SK-MEL-5 (cell line): ENCODE data around the gene OSBP2. TPM values are rescaled to one million over a fixed set of nuclear protein-coding genes. Genes with fewer than 3 reads are reported as not detected.

Experiments used
- DNase-seq: peaks from one replicate; pipeline ENCODE4 v3.0.0-alpha.2; 2016; ENCODE audit warnings: low read depth, low spot score
- in situ Hi-C: cut with HindIII; loops from 2 replicates; pipeline ENCODE4 v1.10.0; 2016; ENCODE audit warnings: low sequenced_read_pairs, high pct_unique_total_duplicates, low pct_unique_long_range_greater_than_20kb
- total RNA-seq: library from RNA; depleted of rRNA; stranded (reverse); fragments of >200 nt; shearing (Covaris generic); gene quantifications from 2 replicates; pipeline ENCODE4 v1.2.3, GENCODE V29; 2014

OSBP2 gene
- total RNA-seq, 1 experiment from 2014 or later: 1.8 TPM

DNA sequence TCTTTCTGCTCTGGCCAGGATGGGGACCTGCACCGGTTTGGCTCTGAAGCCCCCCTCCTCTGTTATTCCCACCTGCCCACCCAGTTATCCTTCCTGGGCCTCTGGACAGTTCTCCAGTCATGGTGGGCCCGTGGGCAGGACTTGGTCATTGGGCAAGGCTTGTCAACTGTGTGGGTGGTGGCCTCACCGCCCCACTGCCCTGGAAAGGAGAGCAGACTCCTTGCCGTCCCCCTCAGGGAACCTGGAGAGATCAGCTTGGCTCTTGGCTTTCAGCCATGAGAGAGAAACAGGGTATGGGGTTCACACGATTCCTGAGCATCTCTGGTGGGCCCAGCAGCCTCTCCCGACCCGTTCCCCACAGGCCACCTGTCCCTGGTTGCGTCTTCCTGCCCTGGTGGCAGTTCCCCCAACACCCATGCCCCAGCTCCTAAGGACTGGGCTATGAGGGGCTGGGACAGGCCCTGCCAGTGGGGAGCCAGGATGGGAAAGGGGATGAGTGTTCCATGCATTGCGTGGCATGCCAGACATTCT, 181.6 kb downstream of the OSBP2 start:
- in situ Hi-C loops: no loop called here

DNA sequence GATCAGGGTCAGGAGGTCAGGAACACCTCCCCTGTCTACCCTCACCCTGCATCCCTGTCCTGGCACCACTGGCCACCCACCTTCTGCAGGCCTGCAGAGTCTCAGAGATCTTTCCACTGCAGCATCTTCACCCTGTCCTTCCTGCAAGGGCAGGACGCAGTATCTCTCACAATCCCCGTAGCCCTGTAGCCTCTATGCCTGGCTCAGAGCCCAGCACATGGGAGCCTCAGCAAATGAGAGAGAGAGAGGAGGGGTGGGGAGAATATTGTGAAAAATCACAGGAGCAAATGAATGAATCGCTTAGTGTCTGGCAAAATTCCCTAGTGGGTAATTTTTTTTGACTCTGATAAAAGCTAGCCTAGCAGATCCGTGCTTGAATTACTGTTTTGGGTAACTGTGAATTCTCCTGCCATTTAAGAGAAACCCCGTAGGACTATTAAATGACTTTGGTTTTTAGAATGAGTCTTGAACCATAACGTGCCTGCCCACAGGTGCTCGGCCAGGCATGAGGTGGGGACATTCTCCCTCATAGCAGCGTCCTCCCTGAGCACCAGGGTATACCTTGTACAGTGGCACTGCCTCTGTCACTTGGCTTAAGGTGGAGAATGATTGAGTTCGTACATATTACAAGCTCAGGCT, 182.4 kb downstream of the OSBP2 start:
- DNase-seq: peak; percentile 54
- in situ Hi-C loops: no loop called here

More for the DNA sequence above, 181.6 kb downstream of the OSBP2 start:
- DNase-seq: no peak

DNA sequence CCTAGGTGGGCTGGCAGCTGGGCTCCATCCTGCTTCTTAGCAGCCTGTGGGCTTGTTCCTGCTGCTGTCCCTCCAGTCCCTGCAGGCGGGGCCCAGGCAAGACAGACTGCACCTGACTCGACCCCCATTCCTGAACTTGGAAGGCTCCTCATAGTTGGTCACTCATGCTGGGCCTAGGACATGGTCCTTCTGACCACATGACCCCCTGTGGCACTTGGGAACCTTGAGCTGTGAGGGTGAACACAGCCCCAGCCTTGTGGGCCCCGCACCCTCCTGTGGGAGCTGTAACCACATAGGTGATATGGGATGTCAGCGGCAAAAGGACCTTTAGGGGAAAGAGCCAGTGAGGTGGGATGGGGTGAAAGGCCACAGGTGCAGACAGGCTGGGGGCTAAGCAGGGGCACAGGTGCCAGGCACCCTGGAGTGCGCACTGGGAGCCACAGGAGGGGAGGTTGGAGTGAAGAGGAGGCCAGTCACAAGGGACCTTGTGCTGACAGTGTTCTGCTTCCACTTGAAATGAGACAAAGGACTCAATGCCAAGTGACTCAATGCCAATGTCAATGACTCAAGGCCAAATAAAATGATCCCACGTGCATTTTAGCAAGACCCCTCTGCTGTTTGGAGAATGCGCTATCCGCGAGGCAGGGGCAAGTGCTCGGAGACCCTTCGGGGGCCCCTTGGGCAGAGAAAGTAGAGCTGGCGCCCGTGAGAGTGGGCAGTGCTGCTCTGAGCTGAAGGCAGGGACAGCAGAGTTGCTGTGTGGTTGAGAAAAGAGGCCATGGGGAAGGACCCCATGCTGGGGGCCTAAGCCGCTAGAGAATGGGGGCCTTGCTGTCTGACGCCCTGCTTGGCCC, 183.2 kb downstream of the OSBP2 start:
- in situ Hi-C loops: no loop called here
- DNase-seq: no peak

DNA sequence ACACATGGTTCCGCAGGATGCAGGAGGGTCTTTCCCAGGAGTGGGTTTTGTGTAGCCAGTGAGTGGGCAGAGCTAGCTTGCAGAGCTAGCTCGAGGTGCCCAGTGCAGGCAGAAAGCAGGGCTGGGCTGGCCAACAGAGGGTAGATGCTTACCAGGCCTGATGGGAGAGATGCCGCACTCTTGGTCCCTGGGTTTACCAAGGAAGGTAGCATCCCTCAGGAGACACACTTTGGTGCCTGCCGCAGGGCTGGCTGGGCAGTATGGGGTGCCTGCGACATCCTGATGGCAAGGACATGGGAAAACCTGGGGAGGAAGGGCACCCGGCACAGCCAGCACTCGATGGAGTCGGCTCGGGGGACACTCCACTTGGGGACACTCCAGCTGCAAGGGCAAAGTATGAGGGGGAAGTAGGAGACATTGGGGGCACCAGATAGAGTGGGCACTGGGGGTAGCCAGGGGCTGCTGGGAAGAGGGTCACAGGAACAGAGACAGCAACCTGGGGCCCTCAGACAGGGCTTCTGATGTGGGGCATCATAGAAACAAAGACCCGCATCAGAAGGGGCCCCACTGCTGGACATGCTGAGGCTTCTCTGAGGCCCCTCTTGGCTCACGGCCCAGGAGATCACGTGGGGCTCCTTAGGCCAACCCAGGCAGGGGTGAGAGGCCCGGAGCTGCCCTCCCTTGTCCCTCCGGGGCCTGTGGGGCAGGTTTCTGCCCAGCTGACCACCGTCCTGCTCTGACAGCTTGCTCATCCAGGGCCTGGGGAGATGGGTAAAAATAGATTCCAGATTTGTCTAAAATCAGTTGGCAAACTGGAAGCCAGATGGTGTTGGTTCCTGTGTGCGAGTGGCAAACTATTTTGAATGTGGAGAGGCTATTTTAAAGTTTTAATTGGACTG, 184.1 kb downstream of the OSBP2 start:
- in situ Hi-C loops: no loop called here
- no peak for DNase-seq

DNA sequence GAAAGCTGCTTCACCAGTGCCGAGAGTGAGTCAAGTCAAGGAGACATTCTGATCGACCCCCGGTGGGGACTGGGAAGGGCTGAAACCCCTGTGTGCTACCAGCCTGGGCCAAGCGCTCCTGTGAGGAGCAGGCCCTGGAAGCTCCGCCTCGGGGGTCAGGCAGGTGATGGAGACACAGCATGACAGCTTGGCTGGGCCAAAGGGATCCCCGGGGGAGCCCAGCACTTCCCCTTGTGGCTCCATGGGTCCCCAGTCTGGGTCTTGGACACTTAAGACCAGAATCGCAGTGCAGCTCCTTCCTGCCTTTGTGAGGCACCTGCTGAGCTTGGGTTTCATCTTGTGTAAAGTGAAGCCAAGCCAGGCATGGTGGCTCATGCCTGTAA, 184.7 kb downstream of the OSBP2 start:
- DNase-seq: no peak
- in situ Hi-C loops: no loop called here

DNA sequence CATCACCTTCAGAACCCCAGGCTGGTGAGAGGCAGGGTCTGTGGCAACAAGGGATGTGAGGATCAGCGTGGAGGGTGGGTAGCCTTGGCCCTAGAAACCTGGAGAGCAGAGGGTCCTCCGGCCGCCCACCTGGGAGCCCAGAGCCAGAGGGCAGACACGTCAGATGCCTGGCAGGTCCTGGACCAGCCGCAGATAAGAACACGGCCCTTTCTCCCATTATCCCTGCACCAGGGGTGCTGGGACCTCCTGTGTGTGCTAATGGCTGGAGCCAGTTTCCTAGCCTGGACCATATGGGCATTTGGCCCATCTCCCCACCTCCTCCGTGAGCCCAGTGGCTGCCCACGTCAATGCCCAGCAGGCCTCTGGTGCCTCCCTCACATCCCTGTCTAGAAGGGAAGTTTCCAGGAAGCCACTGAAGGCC, 185.5 kb downstream of the OSBP2 start:
- in situ Hi-C loops: no loop called here
- DNase-seq: no peak

DNA sequence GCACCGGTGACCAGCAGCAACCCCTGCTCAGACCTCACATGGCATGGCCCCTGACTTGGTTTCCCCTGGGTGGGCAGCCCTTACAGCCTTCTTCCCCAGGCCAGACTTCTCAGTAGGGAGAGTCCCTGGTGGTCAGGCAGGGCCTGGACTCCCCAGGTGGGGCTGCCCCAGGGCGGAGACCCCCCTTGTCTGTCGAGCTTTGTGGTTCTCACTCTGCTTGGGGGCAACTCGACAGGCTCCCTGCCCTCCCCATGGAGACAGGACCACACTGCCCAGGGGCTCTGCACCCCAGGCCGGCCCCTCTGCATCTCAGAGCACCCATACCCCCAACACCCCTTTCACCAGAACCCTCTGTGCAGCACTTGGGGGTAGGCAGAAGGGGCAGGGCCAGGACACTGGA, 186.2 kb downstream of the OSBP2 start:
- DNase-seq: no peak
- in situ Hi-C loops: no loop called here

DNA sequence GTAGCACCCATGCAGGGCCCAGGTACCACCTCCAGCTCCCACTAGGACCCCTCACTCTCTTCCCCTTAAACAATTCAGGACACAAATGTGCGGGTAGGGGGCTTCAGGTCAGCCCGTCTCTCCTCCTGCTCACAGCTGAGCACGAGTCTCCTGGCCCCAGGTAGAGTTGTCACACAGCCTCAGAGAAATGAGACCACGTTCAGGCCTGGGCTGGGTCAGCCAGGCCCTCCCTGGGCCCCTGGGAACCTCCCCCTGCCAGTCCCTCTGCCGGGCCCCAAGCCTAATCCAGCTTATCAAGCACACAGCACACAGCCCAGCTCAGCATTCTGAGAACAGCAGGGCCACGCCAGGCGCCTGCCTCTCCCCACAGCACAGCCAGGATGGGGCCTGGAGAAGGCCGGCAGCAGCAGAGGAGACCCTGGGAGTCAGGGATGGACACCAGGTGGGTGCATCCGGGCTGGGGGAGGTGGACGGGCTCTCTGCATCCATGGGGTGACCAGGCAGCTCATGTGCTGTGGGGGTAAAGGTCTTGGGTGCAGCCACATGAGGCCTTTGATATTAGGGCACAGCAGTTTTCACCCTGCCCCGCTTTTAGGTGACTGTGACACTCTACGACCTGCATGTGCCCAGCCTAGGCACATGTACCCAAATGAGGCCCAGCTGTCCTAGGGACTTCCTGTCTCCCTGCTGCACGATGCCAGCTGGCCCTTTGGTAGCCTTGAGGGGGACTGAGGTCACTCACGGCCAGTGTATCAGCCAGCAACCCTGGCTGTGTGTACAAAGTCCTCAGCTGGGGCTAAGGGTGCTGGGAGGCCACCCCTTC, 186.9 kb downstream of the OSBP2 start:
- no peak for DNase-seq
- in situ Hi-C loops: no loop called here

DNA sequence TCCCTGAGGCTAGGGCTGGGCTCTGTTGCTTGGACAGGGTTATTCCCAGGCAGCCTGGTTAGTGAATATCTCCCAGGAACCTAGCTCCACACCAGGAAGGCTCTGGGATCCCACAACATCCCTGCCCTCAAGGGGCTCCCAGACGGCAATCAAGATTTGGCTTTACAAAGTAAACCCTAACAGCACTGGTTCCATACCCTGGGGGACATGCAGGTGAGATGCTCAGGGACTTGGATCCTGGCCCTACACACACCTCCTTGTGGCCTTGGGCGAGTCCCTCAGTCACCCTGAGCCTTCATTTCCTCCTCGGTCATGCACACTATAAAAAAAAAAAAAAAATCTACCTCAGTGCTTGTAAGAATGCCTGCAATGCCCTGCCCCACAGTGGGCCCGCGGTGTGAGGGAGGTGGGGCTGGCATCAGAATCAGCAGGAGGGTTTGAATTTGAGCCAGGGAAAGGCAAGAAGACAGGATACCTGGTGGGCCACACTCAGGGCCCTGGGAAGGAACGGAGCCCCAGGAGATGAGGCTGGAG, 187.6 kb downstream of the OSBP2 start:
- in situ Hi-C loops: no loop called here

DNA sequence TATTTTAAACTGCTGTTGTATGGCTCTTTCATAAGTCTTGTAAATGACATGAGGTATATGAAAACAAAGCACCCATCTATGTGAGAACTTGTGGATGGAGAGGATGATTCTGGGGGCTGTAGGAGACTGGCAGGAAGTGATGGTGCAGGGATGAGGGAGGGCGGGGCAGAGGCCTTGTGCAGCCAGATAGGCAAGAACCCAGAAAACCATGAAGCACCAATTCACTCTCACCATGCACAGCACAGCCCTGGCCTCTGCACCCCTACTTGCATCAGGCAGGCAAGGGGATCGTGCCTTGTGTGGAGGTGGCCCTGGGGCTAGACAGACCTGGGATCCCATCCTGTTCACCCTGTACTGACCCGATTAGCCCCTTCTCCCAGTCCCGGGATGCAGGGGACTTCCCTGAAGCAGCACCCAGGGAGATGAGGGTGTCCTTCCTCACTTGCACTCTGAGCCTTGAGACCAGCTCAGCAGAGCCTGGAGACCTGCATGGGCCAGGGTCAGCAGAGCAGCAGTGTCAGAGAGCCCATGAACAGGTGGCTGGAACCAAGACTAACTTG, 188.4 kb downstream of the OSBP2 start:
- DNase-seq: peak; percentile 37
- in situ Hi-C loops: no loop called here

More for the DNA sequence above, 187.6 kb downstream of the OSBP2 start:
- DNase-seq: no peak

DNA sequence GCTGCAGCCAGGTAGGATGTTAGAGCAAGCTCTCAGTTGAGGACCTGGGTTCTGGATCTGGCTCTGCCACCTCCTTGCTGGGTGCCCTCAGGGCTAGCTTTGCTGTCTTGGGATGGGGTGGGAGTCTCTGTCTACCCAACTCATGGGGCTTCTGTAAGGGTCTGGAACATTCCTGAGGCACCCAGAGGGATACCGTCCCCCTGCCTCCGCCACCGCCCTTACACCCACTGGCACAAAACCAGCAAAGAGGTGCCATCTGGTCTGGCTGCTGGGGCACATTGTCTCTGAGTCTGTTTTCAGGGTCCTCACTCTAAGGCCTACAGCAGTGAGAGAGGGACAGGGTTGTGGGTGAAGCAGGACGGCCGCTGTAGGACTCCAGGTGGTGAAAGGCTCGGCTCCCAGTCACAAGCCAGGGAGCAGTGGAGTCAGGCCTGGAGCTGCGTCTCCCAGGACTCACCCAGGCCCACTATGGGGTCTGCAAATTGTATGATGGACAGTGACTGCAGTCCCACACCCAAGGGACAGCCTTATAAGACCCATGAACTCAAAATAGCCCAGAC, 189.0 kb downstream of the OSBP2 start:
- in situ Hi-C loops: no loop called here

DNA sequence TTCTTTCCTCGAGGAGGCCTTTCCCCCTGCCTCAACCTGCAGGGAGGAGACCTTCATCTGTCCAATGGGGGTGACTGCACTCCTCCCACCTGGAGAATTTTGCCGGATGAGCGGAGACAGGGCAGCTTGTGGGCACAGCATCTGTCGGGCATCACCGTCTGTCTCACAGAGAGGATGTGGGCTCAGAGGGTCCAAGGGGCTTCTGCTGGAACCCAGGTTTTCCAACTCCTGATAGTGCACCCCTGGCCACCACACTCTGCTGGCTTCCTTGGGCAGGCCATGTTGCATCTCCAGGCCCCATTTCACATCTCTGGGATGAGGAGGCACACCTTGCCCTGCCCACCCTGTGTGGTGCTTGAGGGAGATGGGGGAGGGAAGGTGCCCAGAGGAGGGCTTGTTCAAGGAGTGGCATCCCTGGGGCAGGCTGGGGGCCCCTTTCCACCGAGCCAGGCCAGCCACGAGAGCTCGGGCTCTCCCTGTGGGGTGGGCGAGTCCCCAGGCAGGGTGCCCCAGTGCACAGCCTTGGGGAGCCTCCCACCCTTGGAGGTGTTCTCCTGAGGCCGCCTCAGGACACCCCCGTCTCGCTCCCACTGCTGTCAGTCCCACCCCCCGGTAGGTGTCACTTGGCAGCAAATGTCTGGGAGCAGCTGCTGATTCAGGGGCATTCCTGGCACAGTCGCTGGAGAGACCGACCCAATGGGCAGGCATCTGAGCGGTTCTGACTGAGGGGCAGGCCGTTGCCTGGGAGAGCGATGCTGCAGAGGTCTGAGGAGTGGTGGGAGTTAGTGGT, 189.7 kb downstream of the OSBP2 start:
- in situ Hi-C loops: no loop called here
- no peak for DNase-seq

More for the DNA sequence above, 189.0 kb downstream of the OSBP2 start:
- no peak for DNase-seq

DNA sequence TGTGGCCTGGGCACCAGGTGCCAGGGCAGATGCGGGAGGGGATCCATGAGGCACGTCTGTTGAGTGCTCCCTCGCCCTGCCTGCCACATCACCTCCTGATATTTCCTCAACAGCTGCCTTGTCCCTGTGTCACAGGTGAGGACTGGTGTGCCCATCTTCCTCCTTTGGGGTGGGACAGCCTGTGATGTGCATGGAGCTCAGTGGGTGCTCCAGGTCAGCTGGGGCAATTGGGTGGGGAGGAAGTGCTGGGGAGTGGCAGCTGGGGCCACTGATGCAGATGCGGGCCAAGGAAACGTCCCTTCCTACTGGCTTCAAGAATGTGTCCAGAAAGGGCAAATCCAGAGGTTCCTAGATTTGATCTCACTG, 190.3 kb downstream of the OSBP2 start:
- no peak for DNase-seq
- in situ Hi-C loops: no loop called here

DNA sequence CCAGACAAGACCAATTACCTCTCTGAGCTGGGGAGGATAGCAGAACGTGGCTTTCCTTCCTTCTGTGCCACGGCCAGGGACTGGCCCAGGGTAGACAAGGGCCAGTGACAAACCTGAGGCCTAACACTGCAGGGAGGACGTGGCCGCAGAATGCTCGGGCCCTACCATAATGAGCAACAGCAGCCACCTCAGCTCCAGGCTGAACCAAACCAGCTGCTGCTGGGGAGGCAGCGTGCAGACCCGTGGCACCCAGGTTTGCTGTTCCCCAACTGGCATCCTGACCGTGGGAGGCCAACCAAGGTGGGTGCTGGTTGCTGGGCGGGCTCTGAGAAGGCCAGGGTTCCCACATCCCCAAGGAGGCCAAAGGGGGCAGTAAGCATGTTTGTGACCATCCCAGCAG, 190.9 kb downstream of the OSBP2 start:
- in situ Hi-C loops: no loop called here

DNA sequence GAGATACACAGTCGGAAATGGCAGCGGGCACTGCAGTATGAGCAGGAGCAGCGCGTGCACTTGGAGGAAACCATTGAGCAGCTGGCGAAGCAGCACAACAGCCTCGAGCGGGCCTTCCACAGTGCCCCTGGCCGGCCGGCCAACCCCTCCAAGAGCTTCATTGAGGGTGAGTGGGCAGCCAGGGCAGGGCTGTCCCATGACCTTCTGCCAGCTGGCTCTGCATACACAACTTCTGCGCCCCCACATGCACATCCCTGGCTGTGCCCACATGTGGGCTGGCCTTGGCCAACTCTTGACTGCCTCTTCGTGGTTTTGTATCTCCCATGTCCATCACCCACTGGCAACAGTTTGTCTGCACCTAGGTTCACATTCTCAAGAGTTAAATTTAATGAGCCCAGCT, 192.8 kb downstream of the OSBP2 start:
- DNase-seq: no peak
- in situ Hi-C loops: no loop called here

More for the DNA sequence above, 190.9 kb downstream of the OSBP2 start:
- no peak for DNase-seq

DNA sequence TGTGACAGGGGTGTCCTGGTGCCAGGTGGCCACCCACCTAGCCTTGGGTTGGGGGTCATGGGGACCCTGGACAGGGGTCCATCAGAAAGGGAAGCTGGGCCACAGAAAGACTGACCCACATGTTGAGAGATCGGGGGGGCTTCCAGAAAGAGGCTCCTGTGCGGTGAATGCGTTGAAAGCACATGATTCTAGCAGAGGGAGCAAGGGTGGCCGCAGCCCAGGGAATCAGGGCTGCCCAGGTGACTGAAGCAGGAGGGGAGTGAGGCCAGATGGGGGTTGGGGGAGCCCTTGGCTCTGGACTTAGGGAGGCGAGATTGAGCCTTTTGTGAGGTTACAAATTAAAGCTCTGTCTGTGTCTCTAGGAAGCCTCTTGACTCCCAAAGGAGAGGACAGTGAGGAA, 193.2 kb downstream of the OSBP2 start:
- DNase-seq: no peak
- in situ Hi-C loops: no loop called here
